ENCODE data around the gene NKX1-2. TPM values are rescaled to one million over a fixed set of nuclear protein-coding genes. Genes with fewer than 3 reads are reported as not detected.

The NKX1-2 gene
- total RNA-seq, 1 donor = not detected

GRCh38 chr10:124462348-124462695 lies 12.5 kb upstream of the NKX1-2 start:
- H3K4me3 ChIP-seq (ENCODE audit: low read depth, low read length) = peak overlapping the region; percentile 93
- no peak for TF ChIP-seq CTCF (IDR thresholded peaks at IDR 0.05; ENCODE audit: insufficient read depth, low read length)
- DNase-seq (ENCODE audit: low read depth) = no peak

GRCh38 chr10:124461642-124462347 lies 12.0 kb upstream of the NKX1-2 start, which contains the start of gene LHPP:
Gene LHPP (plus strand): TSS chr10:124461823. CDS start chr10:124461863, 40 bp downstream.
- peak; percentile 61 for DNase-seq (ENCODE audit: low read depth)
- TF ChIP-seq CTCF (IDR thresholded peaks at IDR 0.05; ENCODE audit: insufficient read depth, low read length) = no peak
- H3K4me3 ChIP-seq (ENCODE audit: low read depth, low read length) = peak within 1 kb of the TSS; percentile 93

GRCh38 chr10:124460144-124460543 lies 10.3 kb upstream of the NKX1-2 start:
- no peak overlapping the region for H3K4me3 ChIP-seq (ENCODE audit: low read depth, low read length)
- no peak for DNase-seq (ENCODE audit: low read depth)
- no peak for TF ChIP-seq CTCF (IDR thresholded peaks at IDR 0.05; ENCODE audit: insufficient read depth, low read length)

- no peak overlapping the region for H3K4me3 ChIP-seq (ENCODE audit: low read depth, low read length)
- no peak for DNase-seq (ENCODE audit: low read depth)
- no peak for TF ChIP-seq CTCF (IDR thresholded peaks at IDR 0.05; ENCODE audit: insufficient read depth, low read length)
Measured at GRCh38 chr10:124459395-124459794, 9.6 kb upstream of the NKX1-2 start.

GRCh38 chr10:124458889-124459288 lies 9.1 kb upstream of the NKX1-2 start:
- H3K4me3 ChIP-seq (ENCODE audit: low read depth, low read length) = no peak overlapping the region
- TF ChIP-seq CTCF (IDR thresholded peaks at IDR 0.05; ENCODE audit: insufficient read depth, low read length) = no peak
- no peak for DNase-seq (ENCODE audit: low read depth)

GRCh38 chr10:124458473-124458872 lies 8.6 kb upstream of the NKX1-2 start:
- H3K4me3 ChIP-seq (ENCODE audit: low read depth, low read length) = no peak overlapping the region
- no peak for TF ChIP-seq CTCF (IDR thresholded peaks at IDR 0.05; ENCODE audit: insufficient read depth, low read length)

GRCh38 chr10:124455441-124455840 lies 5.6 kb upstream of the NKX1-2 start:
- DNase-seq (ENCODE audit: low read depth) = no peak
- no peak overlapping the region for H3K4me3 ChIP-seq (ENCODE audit: low read depth, low read length)
- no peak for TF ChIP-seq CTCF (IDR thresholded peaks at IDR 0.05; ENCODE audit: insufficient read depth, low read length)

More at GRCh38 chr10:124458473-124458872, 8.6 kb upstream of the NKX1-2 start:
- DNase-seq (ENCODE audit: low read depth) = no peak
